PC-9 (cell line): ENCODE results near the gene LZTFL1.

Experiments used
- CTCF ChIP-seq: fragments of 200-600 bp; sonication (generic); conservative IDR thresholded peaks from 2 replicates; pipeline ENCODE4 v1.6.1; 2017; ENCODE audit warnings: mixed run types, antibody characterized with exemption, mild to moderate bottlenecking, moderate library complexity
- EZH2 ChIP-seq: fragments of 200-600 bp; sonication (generic); IDR thresholded peaks from 2 replicates; pipeline ENCODE4 v1.8.0; 2017; ENCODE audit warnings: antibody characterized with exemption, low read depth

- TF ChIP-seq CTCF (no peak), EZH2 (no peak)
Observed at GRCh38 chr3:45776301-45776595, 65.7 kb downstream of the LZTFL1 start.
